Gastrocnemius medialis (tissue), 4 donors: ENCODE measurements around the gene PDE8A.

ENCODE experiments used
- POLR2A ChIP-seq, 2 donors: fragments of 450-650 bp; IDR thresholded peaks; one replicate each; pipeline ENCODE4 v1.6.1; 2017; ENCODE audit warnings: antibody characterized with exemption in 2 of 2, mild to moderate bottlenecking in 2 of 2, moderate library complexity in 2 of 2
- TF ChIP-seq, protein P1 (sequence below), 5 experiments: fragments of 450-650 bp in 3 of 5; fragments of 200-600 bp in 2 of 5; sonication (generic) in 2 of 5; IDR thresholded peaks in 4 of 5; conservative IDR thresholded peaks in 1 of 5; 1 replicate in 4 of 5; 2 replicates in 1 of 5; pipeline ENCODE4 v1.5.1; 2016 to 2019; ENCODE audit warnings: antibody characterized with exemption in 5 of 5, mild to moderate bottlenecking in 3 of 5, moderate library complexity in 3 of 5

DNA sequence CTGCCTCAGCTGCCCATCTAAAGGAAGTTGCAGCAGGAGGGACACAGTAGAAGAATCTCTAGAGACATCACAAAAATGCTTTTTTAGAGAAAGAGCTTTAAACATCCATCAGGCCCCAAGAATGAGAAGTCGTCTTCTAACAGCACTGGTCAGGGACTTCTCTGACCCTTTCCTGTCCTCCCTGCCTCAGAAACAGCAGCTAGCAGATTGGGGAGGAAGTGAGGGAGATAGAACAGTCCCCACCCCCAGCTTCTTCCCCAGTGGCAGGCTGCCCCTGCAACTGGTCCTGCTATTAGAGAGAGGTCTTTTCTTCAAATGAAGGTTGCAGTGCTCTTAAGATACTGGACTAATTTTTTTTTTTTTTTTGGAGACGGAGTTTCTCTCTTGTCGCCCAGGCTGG, 55.1 kb downstream of the PDE8A start:
- TF ChIP-seq, protein P1, sequence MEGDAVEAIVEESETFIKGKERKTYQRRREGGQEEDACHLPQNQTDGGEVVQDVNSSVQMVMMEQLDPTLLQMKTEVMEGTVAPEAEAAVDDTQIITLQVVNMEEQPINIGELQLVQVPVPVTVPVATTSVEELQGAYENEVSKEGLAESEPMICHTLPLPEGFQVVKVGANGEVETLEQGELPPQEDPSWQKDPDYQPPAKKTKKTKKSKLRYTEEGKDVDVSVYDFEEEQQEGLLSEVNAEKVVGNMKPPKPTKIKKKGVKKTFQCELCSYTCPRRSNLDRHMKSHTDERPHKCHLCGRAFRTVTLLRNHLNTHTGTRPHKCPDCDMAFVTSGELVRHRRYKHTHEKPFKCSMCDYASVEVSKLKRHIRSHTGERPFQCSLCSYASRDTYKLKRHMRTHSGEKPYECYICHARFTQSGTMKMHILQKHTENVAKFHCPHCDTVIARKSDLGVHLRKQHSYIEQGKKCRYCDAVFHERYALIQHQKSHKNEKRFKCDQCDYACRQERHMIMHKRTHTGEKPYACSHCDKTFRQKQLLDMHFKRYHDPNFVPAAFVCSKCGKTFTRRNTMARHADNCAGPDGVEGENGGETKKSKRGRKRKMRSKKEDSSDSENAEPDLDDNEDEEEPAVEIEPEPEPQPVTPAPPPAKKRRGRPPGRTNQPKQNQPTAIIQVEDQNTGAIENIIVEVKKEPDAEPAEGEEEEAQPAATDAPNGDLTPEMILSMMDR (IDR thresholded peaks at IDR 0.05 in 4 of 5, conservative IDR thresholded peaks at IDR 0.05 in 1 of 5), result no peak
- no peak for TF ChIP-seq POLR2A (IDR thresholded peaks at IDR 0.05)
